HCT116 (cell line): ENCODE data around the gene UBE3C. TPM values are rescaled to one million over a fixed set of nuclear protein-coding genes. Genes with fewer than 3 reads are reported as not detected.

ENCODE experiments used
- ATAC-seq: fragments of 200-7000 bp; cut with Tn5 transposase; 2 replicates; pipeline ENCODE4 v1.9.1; 2020; ENCODE audit warnings: mild to moderate bottlenecking, moderate library complexity
- BruUV-seq: library from RNA; stranded (reverse); fragments of 400-500 nt; replicated peaks from 2 replicates; lab custom pipeline; 2021; lab: Mats Ljungman, UMichigan
- CTCF ChIA-PET: fragments of 300-600 bp; sonication (Branson Sonifier 250); formaldehyde crosslinking; loops from one replicate; lab custom pipeline; 2021; ENCODE audit warnings: antibody characterized with exemption; lab: Charles Lee
- POLR2A ChIA-PET: fragments of 300-600, 350-600 bp; sonication (Branson Sonifier 250); formaldehyde crosslinking; loops from one replicate; lab custom pipeline; 2021; ENCODE audit warnings: antibody characterized with exemption; lab: Charles Lee
- RAD21 ChIA-PET, 2 experiments: fragments of 300-600 bp; sonication (Branson Sonifier 250); formaldehyde crosslinking; loops; one replicate each; lab custom pipeline; 2023; ENCODE audit warnings: low total read pairs in 2 of 2; ENCODE audit not compliant: uncharacterized antibody in 2 of 2, unreplicated experiment in 2 of 2, low non-redundant PET in 1 of 2; lab: Charles Lee
- DNase-seq: peaks from one replicate; pipeline ENCODE4 v3.0.0-alpha.2; 2010; ENCODE audit warnings: low read depth, low spot score
- H2AFZ ChIP-seq: fragments of 200-600 bp; shearing (Covaris generic), sonication (generic); 2 replicates; pipeline ENCODE4 v1.6.1; 2017; ENCODE audit warnings: low read depth, mixed run types, mixed read lengths, antibody characterized with exemption, low read length; ENCODE audit not compliant: poor library complexity, severe bottlenecking
- H3K27ac ChIP-seq: 2 replicates; pipeline ENCODE4 v1.5.1; 2012; ENCODE audit warnings: low read depth, low read length
- H3K27me3 ChIP-seq: fragments of 200-600 bp; sonication (generic); 2 replicates; pipeline ENCODE4 v1.6.1; 2016; ENCODE audit warnings: mixed run types, low read length, mixed read lengths; ENCODE audit not compliant: insufficient read depth
- H3K36me3 ChIP-seq, 2 experiments: fragments of 200-500 bp in 1 of 2; fragments of 200-600 bp in 1 of 2; sonication (Bioruptor generic) in 1 of 2; sonication (generic) in 1 of 2; 2 replicates each; pipeline versions ENCODE4 v1.5.1 to v1.6.1; 2014 to 2016; ENCODE audit warnings: low read length in 2 of 2, inconsistent platforms in 1 of 2, mixed read lengths in 1 of 2, mixed run types in 1 of 2; ENCODE audit not compliant: insufficient read depth in 2 of 2, control insufficient read depth in 1 of 2
- H3K4me1 ChIP-seq, 2 experiments: fragments of 200-600 bp in 1 of 2; sonication (generic) in 1 of 2; 2 replicates each; pipeline versions ENCODE4 v1.5.1 to v1.6.1; 2012 to 2017; ENCODE audit warnings: low read length in 2 of 2, inconsistent platforms in 1 of 2, mild to moderate bottlenecking in 1 of 2, mixed read lengths in 1 of 2, mixed run types in 1 of 2, moderate library complexity in 1 of 2; ENCODE audit not compliant: insufficient read depth in 2 of 2, control insufficient read depth in 1 of 2
- H3K4me2 ChIP-seq: fragments of 200-600 bp; sonication (generic); 2 replicates; pipeline ENCODE4 v1.6.1; 2017; ENCODE audit warnings: mixed run types, low read length, mixed read lengths
- H3K4me3 ChIP-seq, 2 experiments: fragments of 200-600 bp in 1 of 2; sonication (generic) in 1 of 2; replicated peaks in 1 of 2; 2 replicates each; pipeline ENCODE4 v1.5.1; 2011 to 2016; ENCODE audit warnings: low read length in 2 of 2, control low read depth in 1 of 2, low read depth in 1 of 2, mild to moderate bottlenecking in 1 of 2, mixed read lengths in 1 of 2, mixed run types in 1 of 2
- H3K79me2 ChIP-seq: fragments of 200-600 bp; sonication (generic); 2 replicates; pipeline ENCODE4 v1.6.1; 2017; ENCODE audit warnings: mild to moderate bottlenecking, mixed run types, low read length, moderate library complexity, mixed read lengths; ENCODE audit not compliant: insufficient read depth
- H3K9ac ChIP-seq: fragments of 200-600 bp; sonication (generic); 2 replicates; pipeline ENCODE4 v1.6.1; 2016; ENCODE audit warnings: low read length, mixed read lengths
- H3K9me2 ChIP-seq: fragments of 200-600 bp; sonication (generic), shearing (Covaris generic); 2 replicates; pipeline ENCODE4 v1.6.1; 2017; ENCODE audit warnings: mixed run types, mild to moderate bottlenecking, moderate library complexity; ENCODE audit not compliant: insufficient read depth
- H3K9me3 ChIP-seq, 2 experiments: fragments of 200-500 bp in 1 of 2; fragments of 200-600 bp in 1 of 2; sonication (Bioruptor generic) in 1 of 2; sonication (generic) in 1 of 2; 2 replicates each; pipeline ENCODE4 v1.6.1; 2014 to 2017; ENCODE audit warnings: low read length in 2 of 2, mixed read lengths in 2 of 2, inconsistent platforms in 1 of 2, low read depth in 1 of 2, mild to moderate bottlenecking in 1 of 2, mixed run types in 1 of 2, moderate library complexity in 1 of 2; ENCODE audit not compliant: control insufficient read depth in 1 of 2, insufficient read depth in 1 of 2
- H4K20me1 ChIP-seq: fragments of 200-600 bp; sonication (generic), shearing (Covaris generic); 2 replicates; pipeline ENCODE4 v1.6.1; 2017; ENCODE audit warnings: mixed run types, mild to moderate bottlenecking, moderate library complexity; ENCODE audit not compliant: insufficient read depth
- ATF3 ChIP-seq: IDR thresholded peaks from 2 replicates; pipeline ENCODE4 v1.6.1; 2012
- CBX3 ChIP-seq: IDR thresholded peaks from 2 replicates; pipeline ENCODE4 v1.6.1; 2012; ENCODE audit warnings: low read depth
- EGR1 ChIP-seq: IDR thresholded peaks from 2 replicates; pipeline ENCODE4 v1.6.1; 2012; ENCODE audit warnings: low read depth
- ELF1 ChIP-seq: IDR thresholded peaks from 2 replicates; pipeline ENCODE4 v1.6.1; 2012; ENCODE audit warnings: low read depth, borderline replicate concordance
- EZH2 ChIP-seq: fragments of 200-600 bp; sonication (generic); IDR thresholded peaks from 2 replicates; pipeline ENCODE4 v1.6.1; 2017; ENCODE audit warnings: antibody characterized with exemption, mixed run types
- EZH2phosphoT487 ChIP-seq: fragments of 200-600 bp; IDR thresholded peaks from 2 replicates; pipeline ENCODE4 v1.6.1; 2018; ENCODE audit warnings: antibody characterized with exemption, borderline replicate concordance
- FOSL1 ChIP-seq: IDR thresholded peaks from 2 replicates; pipeline ENCODE4 v1.6.1; 2012; ENCODE audit warnings: low read depth
- JUND ChIP-seq: IDR thresholded peaks from 2 replicates; pipeline ENCODE4 v1.6.1; 2012
- MAX ChIP-seq: IDR thresholded peaks from 2 replicates; pipeline ENCODE4 v1.6.1; 2012
- POLR2A ChIP-seq: IDR thresholded peaks from 2 replicates; pipeline ENCODE4 v1.7.0; 2011; ENCODE audit warnings: borderline replicate concordance; ENCODE audit not compliant: insufficient read depth, insufficient read length; ENCODE audit errors: extremely low read depth
- POLR2AphosphoS5 ChIP-seq: IDR thresholded peaks from 2 replicates; pipeline ENCODE4 v1.6.1; 2011; ENCODE audit warnings: mild to moderate bottlenecking, low read depth, low read length, moderate library complexity
- RAD21 ChIP-seq: IDR thresholded peaks from 2 replicates; pipeline ENCODE4 v1.6.1; 2012; ENCODE audit warnings: low read depth, mild to moderate bottlenecking
- SIN3A ChIP-seq: IDR thresholded peaks from 2 replicates; pipeline ENCODE4 v1.6.1; 2012; ENCODE audit warnings: low read depth
- SP1 ChIP-seq: IDR thresholded peaks from 2 replicates; pipeline ENCODE4 v1.6.1; 2012; ENCODE audit warnings: low read depth
- SRF ChIP-seq: IDR thresholded peaks from 2 replicates; pipeline ENCODE4 v1.6.1; 2012; ENCODE audit warnings: low read depth
- TCF7L2 ChIP-seq: IDR thresholded peaks from 2 replicates; pipeline ENCODE4 v1.7.0; 2011; ENCODE audit warnings: borderline replicate concordance, inconsistent platforms; ENCODE audit not compliant: insufficient read depth, insufficient read length; ENCODE audit errors: extremely low read depth
- YY1 ChIP-seq: IDR thresholded peaks from 2 replicates; pipeline ENCODE4 v1.6.1; 2011; ENCODE audit warnings: low read length, low read depth, moderate library complexity, mild to moderate bottlenecking; ENCODE audit not compliant: insufficient replicate concordance; ENCODE audit errors: extremely low read depth
- ZBTB33 ChIP-seq: IDR thresholded peaks from 2 replicates; pipeline ENCODE4 v1.6.1; 2011; ENCODE audit warnings: mild to moderate bottlenecking, low read length, moderate library complexity; ENCODE audit not compliant: insufficient replicate concordance; ENCODE audit errors: extremely low read depth
- ZFX ChIP-seq: fragments of 450-650 bp; IDR thresholded peaks from 2 replicates; pipeline ENCODE4 v1.6.1; 2017
- ZNF274 ChIP-seq: fragments of 200-500 bp; sonication (Bioruptor generic); IDR thresholded peaks from 2 replicates; pipeline ENCODE4 v1.6.1; 2014; ENCODE audit warnings: mild to moderate bottlenecking, low read depth, low read length, inconsistent platforms
- intact Hi-C: fragments of 100-400 bp; cut with micrococcal nuclease; formaldehyde crosslinking; loops from 2 replicates; pipeline ENCODE4 v1.10.0; 2022
- total RNA-seq: library from RNA; stranded (reverse); gene quantifications from one replicate; pipeline ENCODE4 v1.2.1, GENCODE V29; 2021; ENCODE audit not compliant: unreplicated experiment

Gene UBE3C
- total RNA-seq, 1 experiment from 2014 or later, result 68.3 TPM

GRCh38 chr7:157293413-157293788, 154.7 kb downstream of the UBE3C start:
- BruUV-seq, result no TSS peak
- peaks cover 21 to 41% of the 10 kb centered on the region in 2 experiments for H3K4me1 ChIP-seq
- ATAC-seq, result no peak
- CTCF ChIA-PET, result no interaction called here
- no peaks in the 10 kb centered on the region for H4K20me1 ChIP-seq
- H3K27ac ChIP-seq, result no peak overlapping the region
- RAD21 ChIA-PET, result no interaction called here
- no peaks in the 10 kb centered on the region for H3K36me3 ChIP-seq
- H3K4me2 ChIP-seq, result peak overlapping the region; percentile 47
- no peak overlapping the region for H3K9ac ChIP-seq
- DNase-seq, result no peak
- H3K79me2 ChIP-seq, result no peaks in the 10 kb centered on the region
- no peaks in the 10 kb centered on the region for H3K9me3 ChIP-seq
- no peak overlapping the region for H2AFZ ChIP-seq
- no peaks in the 10 kb centered on the region for H3K9me2 ChIP-seq
- intact Hi-C loops, result no loop called here
- no peaks in the 10 kb centered on the region for H3K27me3 ChIP-seq
- POLR2A ChIA-PET, result no interaction called here
- no peak for TF ChIP-seq EZH2
- TF ChIP-seq FOSL1, result no peak
- TF ChIP-seq TCF7L2, result no peak
- no peak for TF ChIP-seq YY1
- TF ChIP-seq SIN3A, result no peak
- no peak for TF ChIP-seq POLR2A
- no peak for TF ChIP-seq SRF
- TF ChIP-seq JUND, result no peak
- H3K4me3 ChIP-seq, result no peak overlapping the region

GRCh38 chr7:157294773-157295172, 156.0 kb downstream of the UBE3C start:
- Histone ChIP-seq H3K4me1 (peaks cover 21 to 41% of the 10 kb centered on the region in 2 experiments), H3K4me3 (no peak overlapping the region), H3K9ac (no peak overlapping the region), H3K4me2 (no peak overlapping the region), H3K36me3 (no peaks in the 10 kb centered on the region), H4K20me1 (no peaks in the 10 kb centered on the region), H3K27me3 (no peaks in the 10 kb centered on the region), H3K9me3 (no peaks in the 10 kb centered on the region), H3K9me2 (no peaks in the 10 kb centered on the region), H3K79me2 (no peaks in the 10 kb centered on the region), H3K27ac (no peak overlapping the region), H2AFZ (no peak overlapping the region)
- ATAC-seq, result no peak
- RAD21 ChIA-PET, result no interaction called here
- no peak for DNase-seq
- no TSS peak for BruUV-seq
- CTCF ChIA-PET, result no interaction called here
- intact Hi-C loops, result no loop called here
- POLR2A ChIA-PET, result no interaction called here
- no peak for TF ChIP-seq ATF3
- no peak for TF ChIP-seq SRF
- TF ChIP-seq ZNF274, result no peak
- no peak for TF ChIP-seq YY1
- no peak for TF ChIP-seq POLR2AphosphoS5
- TF ChIP-seq FOSL1, result no peak
- no peak for TF ChIP-seq MAX
- TF ChIP-seq EZH2, result no peak
- TF ChIP-seq CBX3, result no peak
- TF ChIP-seq ELF1, result no peak
- TF ChIP-seq ZBTB33, result no peak
- TF ChIP-seq SP1, result no peak
- TF ChIP-seq TCF7L2, result no peak
- no peak for TF ChIP-seq EGR1
- TF ChIP-seq ZFX, result no peak
- TF ChIP-seq RAD21, result no peak
- no peak for TF ChIP-seq EZH2phosphoT487
